IPS-NIHi7 (cell line): Measurements from ENCODE around the gene CMPK1.
A peak's percentile ranks its signal among the peaks of the same experiment; 100 is the strongest.
"Not testable (repeated sequence)": the region's sequence is repeated elsewhere in the genome, so short reads cannot be mapped to it uniquely, and the experiment has no call there.

Experiments used
- DNase-seq: peaks from one replicate; pipeline ENCODE4 v3.0.0; 2012; ENCODE audit warnings: mixed read lengths; ENCODE audit errors: extremely low spot score

The CMPK1 gene

GRCh38 chr1:47338249-47339077 lies 4.9 kb downstream of the CMPK1 start:
- no peak for DNase-seq

GRCh38 chr1:47340227-47340626 lies 6.6 kb downstream of the CMPK1 start:
- no peak for DNase-seq

GRCh38 chr1:47346979-47347378 lies 13.4 kb downstream of the CMPK1 start:
- not testable (repeated sequence) for DNase-seq

GRCh38 chr1:47347735-47348134 lies 14.1 kb downstream of the CMPK1 start:
- no peak for DNase-seq

- DNase-seq = no peak
These were observed 14.7 kb downstream of the CMPK1 start for GRCh38 chr1:47348246-47348645.

GRCh38 chr1:47351305-47351704 lies 17.7 kb downstream of the CMPK1 start:
- DNase-seq = no peak

- no peak for DNase-seq
These were observed 27.8 kb downstream of the CMPK1 start for GRCh38 chr1:47361380-47361779.

GRCh38 chr1:47362828-47363227 lies 29.2 kb downstream of the CMPK1 start:
- no peak for DNase-seq

GRCh38 chr1:47367651-47368050 lies 34.1 kb downstream of the CMPK1 start:
- DNase-seq = no peak

- DNase-seq = no peak
These were observed 37.5 kb downstream of the CMPK1 start for GRCh38 chr1:47371016-47371517.

- DNase-seq = no peak
These were observed 40.9 kb downstream of the CMPK1 start for GRCh38 chr1:47374501-47374900.

- DNase-seq = no peak
These were observed 44.6 kb downstream of the CMPK1 start for GRCh38 chr1:47378147-47378546.

GRCh38 chr1:47380699-47381098 lies 47.1 kb downstream of the CMPK1 start:
- DNase-seq = no peak

GRCh38 chr1:47382399-47382983 lies 48.9 kb downstream of the CMPK1 start:
- no peak for DNase-seq

- no peak for DNase-seq
These were observed 50.5 kb downstream of the CMPK1 start for GRCh38 chr1:47384083-47384482.

- no peak for DNase-seq
These were observed 51.4 kb downstream of the CMPK1 start for GRCh38 chr1:47385020-47385419.

- DNase-seq = no peak
These were observed 52.7 kb downstream of the CMPK1 start for GRCh38 chr1:47386268-47386667.

GRCh38 chr1:47388030-47388890 lies 54.7 kb downstream of the CMPK1 start:
- DNase-seq = no peak

- peak; percentile 89 for DNase-seq
These were observed 55.3 kb downstream of the CMPK1 start for GRCh38 chr1:47388891-47389238.

- no peak for DNase-seq
These were observed 56.1 kb downstream of the CMPK1 start for GRCh38 chr1:47389731-47390130.

GRCh38 chr1:47390843-47391242 lies 57.3 kb downstream of the CMPK1 start:
- DNase-seq = no peak

- no peak for DNase-seq
These were observed 59.6 kb downstream of the CMPK1 start for GRCh38 chr1:47393141-47393540.
